GM19395 (cell line): Measurements from ENCODE around the gene HSP90AB1.
A peak's percentile ranks its signal among the peaks of the same experiment; 100 is the strongest.

ENCODE experiments used
- ATAC-seq: cut with Tn5 transposase; IDR thresholded peaks from one replicate; pipeline ENCODE4 v1.9.1; 2021; ENCODE audit warnings: mild to moderate bottlenecking, moderate library complexity; ENCODE audit not compliant: unreplicated experiment

HSP90AB1 gene

DNA sequence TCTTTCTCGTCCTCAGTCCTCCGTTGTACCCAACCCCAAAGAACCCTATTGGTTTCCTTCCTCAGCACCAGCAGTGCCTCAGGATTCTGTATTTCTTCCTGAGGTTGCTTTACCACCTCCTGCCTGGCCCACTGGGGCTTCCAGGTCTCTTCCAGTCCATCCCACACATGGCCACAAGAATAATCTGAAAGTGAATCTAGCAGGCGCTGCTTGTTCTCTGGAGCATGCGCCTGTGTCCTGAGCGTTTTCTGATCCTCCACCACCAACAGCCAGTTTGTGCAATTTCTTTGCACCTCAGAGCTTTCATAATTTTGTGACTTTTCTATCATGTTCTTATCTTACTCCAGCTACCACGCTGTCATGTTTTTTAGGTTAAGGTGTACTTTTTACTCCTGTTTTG, 11.6 kb upstream of the HSP90AB1 start:
- ATAC-seq: no peak

DNA sequence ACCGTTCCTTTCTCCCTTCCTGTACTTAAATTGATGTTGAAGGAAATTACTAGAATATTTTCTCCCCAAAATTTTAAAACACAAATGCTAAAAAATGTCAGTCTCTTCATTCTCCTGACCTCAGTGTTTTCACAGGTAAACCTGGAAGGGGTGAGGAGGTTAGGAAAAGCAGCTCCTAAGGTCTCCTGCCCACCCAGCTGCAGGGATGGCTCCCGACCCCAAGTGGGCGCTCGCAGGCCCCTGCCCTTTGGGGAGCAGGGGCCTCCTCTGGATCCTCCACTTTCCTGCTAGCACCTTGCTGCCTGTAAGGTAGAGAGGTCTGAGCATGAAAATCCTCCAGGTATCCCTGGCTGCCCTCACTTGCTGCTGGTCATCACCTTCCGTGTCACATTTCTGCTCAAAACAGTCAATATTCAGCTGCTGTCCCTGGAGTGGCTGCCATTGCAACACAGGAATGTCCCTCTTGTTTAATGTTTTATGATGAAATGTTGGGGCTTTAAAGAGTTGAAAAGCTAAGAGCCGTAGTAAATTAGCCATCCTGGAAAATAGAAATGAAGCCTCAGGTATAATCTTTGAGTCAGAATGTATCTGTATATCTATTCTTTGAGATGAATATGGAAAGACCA, 10.9 kb upstream of the HSP90AB1 start:
- no peak for ATAC-seq

GRCh38 chr6:44237021-44237812, 9.7 kb upstream of the HSP90AB1 start:
- peak; percentile 63 for ATAC-seq

GRCh38 chr6:44237813-44238433, 9.0 kb upstream of the HSP90AB1 start:
- ATAC-seq: peak; percentile 85

DNA sequence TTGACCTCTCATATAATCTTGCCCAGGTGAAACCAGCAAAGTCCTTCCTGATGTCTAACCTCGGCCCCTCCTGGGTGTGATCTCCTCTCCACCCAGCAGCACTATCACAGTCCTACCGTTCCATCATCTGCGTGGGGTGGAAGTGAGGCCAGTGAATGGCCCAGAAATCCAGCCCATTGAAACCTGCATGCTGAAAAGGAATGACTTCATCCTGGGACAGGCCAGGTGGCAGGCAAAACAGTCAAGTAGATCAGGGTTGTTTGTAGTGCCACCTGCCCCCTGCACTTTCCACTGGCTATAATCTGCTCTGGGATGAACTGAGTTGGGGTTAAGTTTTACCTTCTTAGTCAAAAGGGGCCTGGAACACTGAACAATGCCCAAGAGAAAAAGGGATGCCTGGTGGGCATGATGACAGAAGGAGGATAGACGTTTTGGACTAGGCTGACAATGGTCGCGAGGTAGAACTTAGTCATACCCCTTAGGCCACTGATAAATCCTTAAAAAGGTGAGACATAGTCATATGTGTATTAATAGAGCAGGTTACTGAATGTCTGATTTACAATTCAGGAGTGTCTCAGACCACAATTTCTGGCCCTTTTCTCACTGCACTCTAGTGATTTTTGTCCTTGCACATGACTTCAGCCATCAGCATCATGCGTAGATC, 8.1 kb upstream of the HSP90AB1 start:
- ATAC-seq: no peak

DNA sequence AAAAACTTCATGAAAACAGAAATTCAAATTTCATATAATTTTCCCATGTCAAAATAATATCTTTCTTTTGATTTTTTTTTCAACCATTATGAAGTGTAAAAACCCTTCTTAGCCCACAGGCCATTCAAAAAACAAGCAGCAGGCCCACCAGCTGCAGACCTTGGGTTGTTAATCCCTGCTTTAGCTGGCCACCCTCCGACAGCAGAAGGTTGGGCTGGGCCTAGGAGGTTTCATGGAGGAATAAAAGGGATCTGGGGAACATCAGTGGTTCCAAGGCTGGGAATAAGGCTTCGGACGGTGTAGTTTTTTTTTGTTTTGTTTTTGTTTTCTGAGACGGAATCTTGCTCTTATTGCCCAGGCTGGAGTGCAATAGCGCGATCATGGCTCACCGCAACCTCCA, 3.6 kb upstream of the HSP90AB1 start:
- no peak for ATAC-seq

DNA sequence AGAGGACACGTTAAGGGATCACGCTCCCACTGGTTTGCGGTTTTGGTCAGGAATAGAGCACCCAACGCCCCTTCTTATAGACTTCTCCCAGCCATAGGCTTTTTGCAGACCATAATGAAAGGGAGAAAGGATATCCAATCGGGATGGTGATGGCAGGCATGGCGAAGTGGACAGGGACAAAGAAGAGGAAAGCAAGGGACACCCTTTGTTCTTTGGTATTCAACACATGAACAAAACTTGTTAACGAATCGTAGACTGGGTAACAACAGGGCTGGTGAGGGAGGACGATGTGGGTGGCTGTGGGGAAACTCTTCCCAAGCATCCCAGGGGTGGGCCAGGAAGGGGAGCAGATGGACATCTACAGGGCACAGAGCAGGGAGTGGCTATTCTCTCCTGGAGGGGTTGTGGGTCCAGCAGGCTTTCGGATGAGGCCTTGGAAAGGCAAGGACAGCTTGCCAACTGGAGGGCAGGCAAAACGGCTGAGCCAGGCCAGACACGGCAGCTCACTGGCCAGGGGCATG, 1.4 kb upstream of the HSP90AB1 start:
- ATAC-seq: no peak

DNA sequence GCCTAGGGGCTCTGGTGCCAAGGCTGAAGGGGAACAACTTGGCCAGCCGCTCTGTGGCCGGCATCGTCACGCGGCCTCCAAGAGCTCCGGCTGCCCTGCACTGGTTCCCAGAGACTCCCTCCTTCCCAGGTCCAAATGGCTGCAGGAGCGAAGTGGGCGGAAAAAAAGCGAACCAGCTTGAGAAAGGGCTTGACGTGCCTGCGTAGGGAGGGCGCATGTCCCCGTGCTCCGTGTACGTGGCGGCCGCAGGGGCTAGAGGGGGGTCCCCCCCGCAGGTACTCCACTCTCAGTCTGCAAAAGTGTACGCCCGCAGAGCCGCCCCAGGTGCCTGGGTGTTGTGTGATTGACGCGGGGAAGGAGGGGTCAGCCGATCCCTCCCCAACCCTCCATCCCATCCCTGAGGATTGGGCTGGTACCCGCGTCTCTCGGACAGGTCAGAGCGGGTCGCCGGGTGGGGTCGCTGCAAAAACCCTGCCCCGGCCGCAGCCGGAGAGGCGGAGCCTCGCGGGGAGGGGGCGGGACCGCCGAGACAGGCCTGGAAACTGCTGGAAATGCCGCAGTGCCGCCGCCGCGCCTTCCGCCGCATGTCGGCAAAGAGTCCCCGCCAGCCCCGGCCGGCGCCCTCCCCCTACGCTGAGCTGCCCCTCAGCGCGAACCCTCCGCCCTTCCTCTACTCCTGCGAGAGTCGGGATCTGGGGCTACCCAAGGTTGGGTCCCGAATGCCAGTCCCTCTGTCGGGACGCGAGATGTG, 814 bp upstream of the HSP90AB1 start:
- ATAC-seq: peak; percentile 50

- peak; percentile 36 for ATAC-seq
These were observed 719 bp downstream of the HSP90AB1 start for GRCh38 chr6:44247338-44248302.

DNA sequence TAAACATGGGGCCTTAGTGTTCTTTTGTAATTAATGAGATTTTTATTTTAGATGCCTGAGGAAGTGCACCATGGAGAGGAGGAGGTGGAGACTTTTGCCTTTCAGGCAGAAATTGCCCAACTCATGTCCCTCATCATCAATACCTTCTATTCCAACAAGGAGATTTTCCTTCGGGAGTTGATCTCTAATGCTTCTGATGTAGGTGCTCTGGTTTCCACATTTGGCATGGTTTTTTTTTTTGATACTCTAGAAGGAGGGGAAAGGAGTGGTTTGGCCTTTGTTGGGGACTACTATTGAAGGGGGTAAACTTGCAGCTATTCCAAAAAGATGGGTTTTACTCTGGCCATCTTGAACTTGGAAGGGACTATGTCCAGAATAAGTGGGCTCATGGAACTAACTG, 1.7 kb downstream of the HSP90AB1 start:
- no peak for ATAC-seq

DNA sequence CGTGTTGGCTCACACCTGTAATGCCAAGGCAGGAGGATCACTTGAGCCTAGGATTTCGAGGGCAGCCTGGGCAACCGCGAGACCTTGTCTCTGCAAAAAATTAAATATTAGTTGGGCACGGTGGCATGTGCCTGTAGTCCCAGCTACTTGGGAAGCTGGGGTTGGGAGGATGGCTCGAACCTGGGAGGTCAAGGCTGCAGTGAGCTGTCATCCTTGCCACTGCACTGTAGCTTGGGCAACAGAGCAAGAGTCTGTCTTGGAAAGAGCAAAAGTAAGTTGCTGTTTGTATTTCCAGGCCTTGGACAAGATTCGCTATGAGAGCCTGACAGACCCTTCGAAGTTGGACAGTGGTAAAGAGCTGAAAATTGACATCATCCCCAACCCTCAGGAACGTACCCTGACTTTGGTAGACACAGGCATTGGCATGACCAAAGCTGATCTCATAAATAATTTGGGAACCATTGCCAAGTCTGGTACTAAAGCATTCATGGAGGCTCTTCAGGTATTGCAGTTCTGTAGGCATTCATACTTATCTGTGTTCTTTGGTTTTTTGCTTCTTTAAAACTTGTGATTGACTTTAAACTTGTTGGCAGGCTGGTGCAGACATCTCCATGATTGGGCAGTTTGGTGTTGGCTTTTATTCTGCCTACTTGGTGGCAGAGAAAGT, 2.3 kb downstream of the HSP90AB1 start:
- ATAC-seq: no peak

DNA sequence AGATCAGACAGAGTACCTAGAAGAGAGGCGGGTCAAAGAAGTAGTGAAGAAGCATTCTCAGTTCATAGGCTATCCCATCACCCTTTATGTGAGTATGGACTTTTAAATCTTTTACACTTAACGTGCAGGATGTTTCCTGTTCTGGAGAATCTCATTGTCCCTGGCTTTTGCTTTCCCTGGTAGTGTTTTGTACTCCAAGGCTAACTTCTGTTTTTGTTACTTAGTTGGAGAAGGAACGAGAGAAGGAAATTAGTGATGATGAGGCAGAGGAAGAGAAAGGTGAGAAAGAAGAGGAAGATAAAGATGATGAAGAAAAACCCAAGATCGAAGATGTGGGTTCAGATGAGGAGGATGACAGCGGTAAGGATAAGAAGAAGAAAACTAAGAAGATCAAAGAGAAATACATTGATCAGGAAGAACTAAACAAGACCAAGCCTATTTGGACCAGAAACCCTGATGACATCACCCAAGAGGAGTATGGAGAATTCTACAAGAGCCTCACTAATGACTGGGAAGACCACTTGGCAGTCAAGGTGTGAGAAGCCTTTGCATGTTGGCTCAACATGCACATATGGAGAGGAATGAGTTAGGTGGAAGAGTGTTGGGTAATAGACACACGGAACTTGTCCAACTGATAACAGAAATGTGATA, 3.3 kb downstream of the HSP90AB1 start:
- no peak for ATAC-seq

DNA sequence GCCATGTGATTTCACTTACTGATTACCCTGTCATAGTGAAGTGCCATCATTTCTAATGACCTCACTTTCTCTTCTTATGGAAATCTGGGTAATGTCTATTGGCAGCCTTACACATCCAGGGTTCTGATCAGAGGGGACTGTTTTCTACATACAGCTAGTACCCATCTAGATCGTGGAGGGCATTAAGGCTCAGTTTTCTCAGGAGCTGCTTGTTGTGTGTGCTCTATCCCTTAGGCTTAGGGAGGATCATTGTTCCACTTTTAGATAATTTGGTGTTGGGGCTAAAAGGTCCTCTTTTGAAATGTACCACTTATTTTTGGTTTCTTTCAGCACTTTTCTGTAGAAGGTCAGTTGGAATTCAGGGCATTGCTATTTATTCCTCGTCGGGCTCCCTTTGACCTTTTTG, 3.8 kb downstream of the HSP90AB1 start:
- ATAC-seq: no peak

- no peak for ATAC-seq
These were observed 4.9 kb downstream of the HSP90AB1 start for GRCh38 chr6:44251576-44252524.

DNA sequence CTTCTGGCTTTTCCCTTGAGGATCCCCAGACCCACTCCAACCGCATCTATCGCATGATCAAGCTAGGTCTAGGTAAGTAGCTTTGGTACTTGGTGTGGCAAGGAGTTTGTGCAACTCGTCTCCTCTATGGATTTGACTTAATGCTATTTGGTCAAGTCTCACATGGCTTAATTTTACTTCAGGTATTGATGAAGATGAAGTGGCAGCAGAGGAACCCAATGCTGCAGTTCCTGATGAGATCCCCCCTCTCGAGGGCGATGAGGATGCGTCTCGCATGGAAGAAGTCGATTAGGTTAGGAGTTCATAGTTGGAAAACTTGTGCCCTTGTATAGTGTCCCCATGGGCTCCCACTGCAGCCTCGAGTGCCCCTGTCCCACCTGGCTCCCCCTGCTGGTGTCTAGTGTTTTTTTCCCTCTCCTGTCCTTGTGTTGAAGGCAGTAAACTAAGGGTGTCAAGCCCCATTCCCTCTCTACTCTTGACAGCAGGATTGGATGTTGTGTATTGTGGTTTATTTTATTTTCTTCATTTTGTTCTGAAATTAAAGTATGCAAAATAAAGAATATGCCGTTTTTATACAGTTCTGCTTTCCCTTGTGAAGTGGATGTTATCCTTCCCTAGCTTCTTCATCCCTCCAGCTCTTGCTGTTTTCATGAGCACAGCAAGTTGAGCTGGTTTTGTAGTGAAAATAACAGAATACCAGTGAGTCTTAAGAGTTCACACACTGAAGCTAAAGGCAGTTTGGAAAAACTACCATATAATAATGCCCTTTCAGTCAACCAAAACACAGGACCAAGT, 6.6 kb downstream of the HSP90AB1 start:
- ATAC-seq: no peak
